Loucy (cell line): ENCODE results near the gene CFAP251.

Experiments used
- EZH2phosphoT487 ChIP-seq: fragments of 200-600 bp; IDR thresholded peaks from 2 replicates; pipeline ENCODE4 v1.6.1; 2018; ENCODE audit warnings: antibody characterized with exemption, mild to moderate bottlenecking, moderate library complexity, borderline replicate concordance
- TF ChIP-seq, protein P1 (sequence below): fragments of 200-600 bp; sonication (generic); conservative IDR thresholded peaks from 2 replicates; pipeline ENCODE4 v1.5.1; 2014; ENCODE audit warnings: mild to moderate bottlenecking, antibody characterized with exemption, low read length

DNA sequence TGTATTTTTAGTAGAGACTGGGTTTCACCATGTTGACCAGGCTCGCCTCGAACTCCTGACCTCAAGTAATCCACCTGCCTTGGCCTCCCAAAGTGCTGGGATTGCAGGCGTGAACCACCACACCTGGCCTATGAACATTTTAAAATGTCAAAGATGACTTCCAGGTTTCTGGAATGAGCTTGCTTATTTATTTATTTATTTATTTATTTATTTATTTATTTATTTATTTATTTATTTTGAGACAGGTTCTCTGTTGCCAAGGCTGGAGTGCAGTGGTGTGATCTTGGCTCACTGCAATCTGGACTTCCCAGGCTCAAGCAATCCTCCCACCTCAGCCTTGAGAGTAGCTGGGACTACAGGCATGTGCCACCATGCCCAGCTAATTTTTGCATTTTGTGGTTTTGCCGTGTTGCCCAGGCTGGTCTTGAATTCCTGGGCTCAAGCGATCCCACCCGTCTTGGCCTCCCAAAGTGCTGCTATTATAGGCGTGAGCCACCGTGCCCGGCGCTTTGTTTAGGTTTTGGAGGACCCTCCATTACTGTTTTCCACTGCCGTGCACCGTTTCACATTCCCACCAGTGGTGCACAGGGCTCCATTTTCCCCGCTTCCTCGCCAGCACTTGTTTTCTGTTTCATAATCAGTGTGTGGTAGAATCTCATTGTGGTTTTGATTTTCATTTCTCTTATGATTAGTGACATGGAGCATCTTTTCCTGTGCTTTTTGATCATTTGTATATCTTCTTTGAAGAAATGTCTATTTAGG lies 6.4 kb upstream of the CFAP251 start:
- TF ChIP-seq, protein P1, sequence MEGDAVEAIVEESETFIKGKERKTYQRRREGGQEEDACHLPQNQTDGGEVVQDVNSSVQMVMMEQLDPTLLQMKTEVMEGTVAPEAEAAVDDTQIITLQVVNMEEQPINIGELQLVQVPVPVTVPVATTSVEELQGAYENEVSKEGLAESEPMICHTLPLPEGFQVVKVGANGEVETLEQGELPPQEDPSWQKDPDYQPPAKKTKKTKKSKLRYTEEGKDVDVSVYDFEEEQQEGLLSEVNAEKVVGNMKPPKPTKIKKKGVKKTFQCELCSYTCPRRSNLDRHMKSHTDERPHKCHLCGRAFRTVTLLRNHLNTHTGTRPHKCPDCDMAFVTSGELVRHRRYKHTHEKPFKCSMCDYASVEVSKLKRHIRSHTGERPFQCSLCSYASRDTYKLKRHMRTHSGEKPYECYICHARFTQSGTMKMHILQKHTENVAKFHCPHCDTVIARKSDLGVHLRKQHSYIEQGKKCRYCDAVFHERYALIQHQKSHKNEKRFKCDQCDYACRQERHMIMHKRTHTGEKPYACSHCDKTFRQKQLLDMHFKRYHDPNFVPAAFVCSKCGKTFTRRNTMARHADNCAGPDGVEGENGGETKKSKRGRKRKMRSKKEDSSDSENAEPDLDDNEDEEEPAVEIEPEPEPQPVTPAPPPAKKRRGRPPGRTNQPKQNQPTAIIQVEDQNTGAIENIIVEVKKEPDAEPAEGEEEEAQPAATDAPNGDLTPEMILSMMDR: no peak
- TF ChIP-seq EZH2phosphoT487: no peak
